ENCODE data around the gene PRLR. TPM values are rescaled to one million over a fixed set of nuclear protein-coding genes. Genes with fewer than 3 reads are reported as not detected.

The PRLR gene
- total RNA-seq, 1 experiment from 2014 or later = 2.5 TPM

DNA sequence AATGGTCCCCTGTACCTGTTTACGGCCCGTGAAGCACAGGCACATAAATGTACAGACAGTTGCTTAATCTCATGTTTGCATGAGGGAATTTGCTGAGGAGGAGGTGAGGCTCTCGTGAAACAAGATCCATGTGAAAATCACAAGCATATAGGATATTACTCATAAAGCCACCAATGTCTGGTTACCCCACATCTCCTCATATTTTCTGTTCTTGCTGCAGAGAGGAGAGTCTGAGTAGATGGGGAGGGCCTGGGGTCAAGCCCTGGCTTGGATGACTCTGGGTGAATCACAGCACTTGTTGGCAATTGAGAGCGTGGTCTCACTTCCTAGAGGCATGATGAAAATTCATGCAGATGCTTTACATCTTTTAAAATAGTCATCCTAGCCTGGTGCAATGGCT, 183.5 kb downstream of the PRLR start:
- no peaks in the 10 kb centered on the region for H3K79me2 ChIP-seq (ENCODE audit: insufficient read depth, low read length)
- no peak overlapping the region for H2BK15ac ChIP-seq (ENCODE audit: low read depth, low read length)
- H2BK120ac ChIP-seq (ENCODE audit: low read depth, low read length, poor library complexity, severe bottlenecking) = no peak overlapping the region
- H3K27me3 ChIP-seq (ENCODE audit: insufficient read depth, low read length) = no peaks in the 10 kb centered on the region
- no peak overlapping the region for H3K18ac ChIP-seq (ENCODE audit: insufficient read length, low read depth, low read length)
- no peak overlapping the region for H2BK20ac ChIP-seq (ENCODE audit: low read depth, low read length, poor library complexity, severe bottlenecking)
- TF ChIP-seq, protein P1, sequence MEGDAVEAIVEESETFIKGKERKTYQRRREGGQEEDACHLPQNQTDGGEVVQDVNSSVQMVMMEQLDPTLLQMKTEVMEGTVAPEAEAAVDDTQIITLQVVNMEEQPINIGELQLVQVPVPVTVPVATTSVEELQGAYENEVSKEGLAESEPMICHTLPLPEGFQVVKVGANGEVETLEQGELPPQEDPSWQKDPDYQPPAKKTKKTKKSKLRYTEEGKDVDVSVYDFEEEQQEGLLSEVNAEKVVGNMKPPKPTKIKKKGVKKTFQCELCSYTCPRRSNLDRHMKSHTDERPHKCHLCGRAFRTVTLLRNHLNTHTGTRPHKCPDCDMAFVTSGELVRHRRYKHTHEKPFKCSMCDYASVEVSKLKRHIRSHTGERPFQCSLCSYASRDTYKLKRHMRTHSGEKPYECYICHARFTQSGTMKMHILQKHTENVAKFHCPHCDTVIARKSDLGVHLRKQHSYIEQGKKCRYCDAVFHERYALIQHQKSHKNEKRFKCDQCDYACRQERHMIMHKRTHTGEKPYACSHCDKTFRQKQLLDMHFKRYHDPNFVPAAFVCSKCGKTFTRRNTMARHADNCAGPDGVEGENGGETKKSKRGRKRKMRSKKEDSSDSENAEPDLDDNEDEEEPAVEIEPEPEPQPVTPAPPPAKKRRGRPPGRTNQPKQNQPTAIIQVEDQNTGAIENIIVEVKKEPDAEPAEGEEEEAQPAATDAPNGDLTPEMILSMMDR (conservative IDR thresholded peaks at IDR 0.05) = no peak
- no peak overlapping the region for H3T11ph ChIP-seq (ENCODE audit: low read length)
- no peak overlapping the region for H3K14ac ChIP-seq (ENCODE audit: insufficient read depth, low read length)
- no peak overlapping the region for H3K4ac ChIP-seq (ENCODE audit: low read depth, low read length)
- Mint-ChIP-seq H3K9me3 (no peaks in the 10 kb centered on the region), H3K36me3 (ENCODE audit: insufficient read depth in 1 of 3, low read depth in 3 of 3) (no peaks in the 10 kb centered on the region), H3K27ac (no peak overlapping the region), H3K27me3 (ENCODE audit: low read depth) (no peaks in the 10 kb centered on the region), H3K4me1 (peaks cover 3 to 10% of the 10 kb centered on the region in 2 experiments; a peak in 3 of 4 replicates), H3K4me3 (no peak overlapping the region)
- no peak overlapping the region for H3K9ac ChIP-seq (ENCODE audit: extremely low read depth, insufficient read length, low read length)
- no peaks in the 10 kb centered on the region for H3K4me1 ChIP-seq (ENCODE audit: insufficient read depth, low read length)
- no peak overlapping the region for H2AK5ac ChIP-seq (ENCODE audit: insufficient read length, low read length)
- no peak overlapping the region for H3K56ac ChIP-seq (ENCODE audit: insufficient read length, low read depth, low read length)
- no peak overlapping the region for H4K8ac ChIP-seq (replicated peaks; ENCODE audit: insufficient read length, low read depth, low read length)
- H4K5ac ChIP-seq (ENCODE audit: insufficient read length, low read depth, low read length) = no peak overlapping the region
- no peak overlapping the region for H3K4me2 ChIP-seq (ENCODE audit: insufficient read depth, insufficient read length, low read length)
- no peak overlapping the region for H2BK12ac ChIP-seq (ENCODE audit: insufficient read length, low read depth, low read length)
- H2AFZ ChIP-seq (ENCODE audit: low read length) = no peak overlapping the region
- no peaks in the 10 kb centered on the region for H3K79me1 ChIP-seq (ENCODE audit: insufficient read depth, low read depth, low read length, poor library complexity, severe bottlenecking)
- no peak overlapping the region for H2BK5ac ChIP-seq (ENCODE audit: insufficient read length, low read length)
- WGBS (ENCODE audit: extremely low coverage, insufficient read length, low lambda C conversion rate) = no CpG with 5 or more reads among the region's 4 CpGs
- no peak overlapping the region for H3K27ac ChIP-seq (ENCODE audit: insufficient read length, low read depth, low read length)
- H3K9me3 ChIP-seq (ENCODE audit: control insufficient read depth, low read depth, low read length) = no peaks in the 10 kb centered on the region
- no peak overlapping the region for H3K23ac ChIP-seq (ENCODE audit: insufficient read length, low read depth, low read length)
- DNase-seq = no peak
- H3K23me2 ChIP-seq (ENCODE audit: insufficient read length, low read depth, low read length, poor library complexity, severe bottlenecking) = no peaks in the 10 kb centered on the region
- no peaks in the 10 kb centered on the region for H4K20me1 ChIP-seq (ENCODE audit: control insufficient read depth, insufficient read depth, insufficient read length)
- H4K91ac ChIP-seq (ENCODE audit: insufficient read length, low read depth, low read length) = no peak overlapping the region
